Raji (cell line): ENCODE results near the gene TXK.

Experiments used
- POLR2A ChIP-seq: IDR thresholded peaks from 2 replicates; pipeline ENCODE4 v1.6.1; 2011; ENCODE audit warnings: low read depth, low read length, control low read depth; ENCODE audit not compliant: insufficient read depth

TXK gene

DNA sequence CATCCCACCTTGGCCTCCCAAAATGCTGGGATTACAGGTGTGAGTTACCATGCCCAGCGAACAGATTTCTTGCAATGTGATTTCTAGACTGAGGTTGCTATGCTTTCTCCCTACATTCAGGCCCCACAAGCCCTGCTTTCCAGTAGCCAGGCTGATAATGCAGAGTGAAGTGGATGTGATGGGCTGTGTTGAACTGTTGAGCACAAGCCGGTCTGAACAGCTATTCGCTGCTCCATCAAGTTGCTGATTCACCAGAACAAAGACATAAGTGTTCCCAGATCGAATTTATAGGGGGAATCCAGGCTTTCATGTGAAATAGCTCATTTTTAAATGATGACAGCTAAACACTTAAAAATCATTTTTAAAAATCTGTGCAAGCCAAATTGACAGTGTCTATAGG lies 109.5 kb downstream of the TXK start:
- no peak for TF ChIP-seq POLR2A

DNA sequence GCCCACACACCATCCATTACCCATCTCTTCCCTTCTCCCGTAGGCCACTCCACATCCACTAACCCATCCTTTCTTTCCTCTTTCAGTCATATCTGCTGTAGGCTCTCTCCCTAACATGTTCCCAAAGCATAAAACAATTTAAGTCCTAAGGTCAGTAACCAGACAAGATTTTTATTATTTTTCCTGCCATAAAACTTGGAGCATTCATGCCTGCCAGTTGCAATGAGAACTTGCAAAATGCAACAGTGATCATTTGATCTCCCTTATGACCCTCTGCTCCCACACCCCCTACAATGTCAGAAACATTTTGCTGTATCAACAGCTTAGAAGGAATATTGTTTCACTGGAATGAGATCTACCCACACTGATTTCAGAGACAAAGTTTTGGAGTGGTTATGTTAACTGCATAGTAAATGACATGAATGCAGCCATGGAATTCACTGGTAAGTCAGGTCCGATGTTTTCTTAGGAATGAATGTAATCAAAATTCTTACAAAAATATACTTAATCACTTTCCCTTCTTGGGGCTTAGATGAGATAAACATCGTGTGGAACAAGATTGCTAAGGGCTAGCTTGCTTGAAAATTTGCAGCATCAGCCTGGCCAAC lies 111.8 kb downstream of the TXK start:
- no peak for TF ChIP-seq POLR2A

DNA sequence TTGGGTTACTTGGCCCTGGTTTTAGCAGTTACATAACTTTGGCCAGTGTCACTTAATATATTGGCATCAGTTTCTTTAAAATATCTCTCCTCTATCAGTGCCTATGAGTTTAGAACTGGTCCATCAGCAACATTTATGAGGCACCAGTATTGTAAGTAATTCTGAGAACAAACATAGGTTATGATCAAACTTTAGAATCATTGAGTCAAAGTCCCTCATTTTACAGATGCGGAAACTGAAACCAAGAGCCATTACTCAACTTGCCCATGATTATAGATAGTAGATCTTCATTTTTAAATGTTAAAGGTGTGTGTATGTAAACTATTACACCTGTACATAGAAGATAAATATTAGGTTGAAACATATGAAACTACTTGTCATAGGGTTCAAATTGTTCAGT lies 113.0 kb downstream of the TXK start:
- TF ChIP-seq POLR2A = no peak

DNA sequence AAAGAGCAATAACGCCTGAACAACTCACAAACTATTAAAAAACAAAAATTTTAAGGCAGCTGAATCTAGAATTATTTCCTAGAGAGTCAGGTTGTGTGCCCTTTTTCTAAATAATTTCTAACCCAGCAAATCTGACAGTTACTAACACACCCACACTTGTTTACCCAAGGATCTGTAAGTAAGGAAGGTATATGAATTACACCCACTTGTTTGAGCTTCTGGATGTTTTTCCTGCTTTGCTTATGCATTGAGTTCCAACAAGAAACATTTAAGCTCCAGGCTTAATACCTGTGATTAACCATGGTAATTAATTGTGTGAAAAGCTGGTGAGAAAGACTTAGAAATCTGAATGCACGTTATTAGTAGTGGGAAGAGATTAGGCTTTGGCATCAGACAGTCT lies 115.9 kb downstream of the TXK start:
- TF ChIP-seq POLR2A = no peak

DNA sequence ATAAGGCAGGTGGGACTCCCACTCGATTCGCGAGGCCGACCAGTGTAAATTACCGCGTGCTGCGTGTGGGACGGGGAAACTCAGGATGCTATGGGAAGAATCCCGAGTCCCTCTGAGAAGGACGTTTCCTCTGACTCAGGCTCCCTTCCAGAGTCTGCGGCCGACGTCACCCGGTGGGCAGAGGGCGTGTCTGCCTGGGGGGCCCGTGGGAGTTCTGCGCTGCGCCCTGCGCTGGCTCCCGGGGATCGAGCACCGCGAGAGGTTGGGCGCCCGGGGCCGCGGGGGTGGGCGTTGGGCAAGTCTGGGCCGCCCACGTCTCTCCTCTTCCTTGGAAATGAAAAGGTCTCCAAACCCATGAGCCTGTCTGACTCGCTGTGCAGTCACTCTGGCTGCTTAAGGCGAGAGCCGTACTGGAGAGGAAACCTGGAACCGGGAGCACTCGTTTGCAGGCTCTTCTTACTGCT lies 116.9 kb downstream of the TXK start:
- TF ChIP-seq POLR2A = no peak
